ENCODE results near the gene KRT14. TPM values are rescaled to one million over a fixed set of nuclear protein-coding genes. Genes with fewer than 3 reads are reported as not detected.

The KRT14 gene
- total and polyA plus RNA-seq, 11 donors: 0.23 to 0.38 TPM; not detected in 9

DNA sequence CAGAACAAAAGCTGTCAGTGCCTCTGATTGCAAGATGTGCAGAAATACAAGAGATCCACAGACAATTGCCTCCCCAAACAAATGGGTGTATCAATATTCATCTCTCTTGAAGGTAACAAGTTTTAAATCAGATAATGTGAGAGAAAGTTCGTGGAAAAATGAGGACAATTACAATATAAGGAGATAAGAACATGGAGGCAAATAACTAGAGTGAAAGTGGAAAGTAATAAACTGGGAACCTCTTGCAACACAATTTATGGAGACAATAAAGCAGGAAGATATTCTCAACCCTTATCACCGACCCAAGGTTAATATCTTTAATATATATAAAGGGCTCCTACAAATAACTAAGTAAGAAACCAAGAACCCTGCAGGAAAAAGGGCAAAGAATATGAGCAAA is 44.3 kb downstream of the KRT14 start:
- H3K4me1 ChIP-seq: no peaks in the 10 kb centered on the region
- WGBS, 4 donors: 56 to 68% (median 62%) methylated on average over 2 of the region's 2 CpGs
- intact Hi-C loops (cut with DNase I): loop anchor here in 3 of 10 donors (10.0 kb wide), 3 partner anchors 638 to 738 kb away; no protein-coding TSS in a partner anchor

DNA sequence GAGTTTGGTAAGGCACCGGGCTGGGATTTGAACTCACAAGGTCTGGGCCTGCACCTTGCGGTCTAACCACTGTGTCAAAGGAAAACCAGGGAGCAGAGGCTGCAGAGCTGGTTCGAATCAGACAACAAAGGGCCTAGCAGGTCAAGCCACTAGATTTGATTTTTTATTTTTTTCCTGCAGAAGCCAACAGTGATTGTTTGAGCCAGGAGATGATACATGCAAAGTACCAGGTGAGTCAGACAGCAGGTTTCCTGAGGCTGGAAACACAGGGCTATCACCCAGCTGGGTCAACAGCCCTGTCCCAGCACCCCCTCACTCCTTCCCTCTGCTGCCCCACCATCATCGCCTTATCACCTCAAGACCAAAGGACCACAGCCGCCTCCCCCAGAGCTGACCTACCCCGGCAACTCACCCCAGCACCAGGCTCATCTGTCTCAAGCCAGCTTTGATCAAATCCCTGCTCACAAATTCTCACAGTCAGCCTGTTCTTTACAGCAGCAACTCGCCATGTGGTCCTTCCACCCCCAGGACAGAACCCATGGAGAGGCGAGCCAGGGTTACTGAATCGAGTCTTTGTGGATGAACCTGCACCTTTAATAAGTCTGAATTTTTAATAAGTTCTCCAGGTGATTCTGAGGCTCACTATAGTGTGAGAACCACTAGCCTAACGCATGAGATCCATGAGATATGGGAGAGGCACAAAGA is 45.6 kb downstream of the KRT14 start:
- Histone ChIP-seq H3K9me3 (no peaks in the 10 kb centered on the region), H3K27me3 (peaks cover 0 to 14% (median 2%) of the 10 kb centered on the region in 9 donors), H3K4me3 (no peak overlapping the region), H3K36me3 (no peaks in the 10 kb centered on the region), H3K27ac (no peak overlapping the region), H3K4me1 (no peaks in the 10 kb centered on the region)
- DNase-seq (no peak), ATAC-seq (no peak)
- TF ChIP-seq, protein P1, sequence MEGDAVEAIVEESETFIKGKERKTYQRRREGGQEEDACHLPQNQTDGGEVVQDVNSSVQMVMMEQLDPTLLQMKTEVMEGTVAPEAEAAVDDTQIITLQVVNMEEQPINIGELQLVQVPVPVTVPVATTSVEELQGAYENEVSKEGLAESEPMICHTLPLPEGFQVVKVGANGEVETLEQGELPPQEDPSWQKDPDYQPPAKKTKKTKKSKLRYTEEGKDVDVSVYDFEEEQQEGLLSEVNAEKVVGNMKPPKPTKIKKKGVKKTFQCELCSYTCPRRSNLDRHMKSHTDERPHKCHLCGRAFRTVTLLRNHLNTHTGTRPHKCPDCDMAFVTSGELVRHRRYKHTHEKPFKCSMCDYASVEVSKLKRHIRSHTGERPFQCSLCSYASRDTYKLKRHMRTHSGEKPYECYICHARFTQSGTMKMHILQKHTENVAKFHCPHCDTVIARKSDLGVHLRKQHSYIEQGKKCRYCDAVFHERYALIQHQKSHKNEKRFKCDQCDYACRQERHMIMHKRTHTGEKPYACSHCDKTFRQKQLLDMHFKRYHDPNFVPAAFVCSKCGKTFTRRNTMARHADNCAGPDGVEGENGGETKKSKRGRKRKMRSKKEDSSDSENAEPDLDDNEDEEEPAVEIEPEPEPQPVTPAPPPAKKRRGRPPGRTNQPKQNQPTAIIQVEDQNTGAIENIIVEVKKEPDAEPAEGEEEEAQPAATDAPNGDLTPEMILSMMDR (IDR thresholded peaks at IDR 0.05): no peak
- no peak for TF ChIP-seq POLR2A (IDR thresholded peaks at IDR 0.05)
- 67 to 80% (median 74%) methylated on average over 10 of the region's 10 CpGs for WGBS, 4 donors
- intact Hi-C loops (cut with DNase I): loop anchor here in 3 of 10 donors (10.0 kb wide), 3 partner anchors 636 to 736 kb away; no protein-coding TSS in a partner anchor

More for the DNA sequence above, 44.3 kb downstream of the KRT14 start:
- TF ChIP-seq, protein P1 (IDR thresholded peaks at IDR 0.05): no peak
- no peak for TF ChIP-seq POLR2A (IDR thresholded peaks at IDR 0.05)
- no peaks in the 10 kb centered on the region for H3K36me3 ChIP-seq
- no peak overlapping the region for H3K27ac ChIP-seq
- ATAC-seq: no peak
- peaks cover 0 to 9% (median 2%) of the 10 kb centered on the region in 9 donors for H3K27me3 ChIP-seq
- peaks cover 0 to 10% (median 1%) of the 10 kb centered on the region in 12 donors for H3K9me3 ChIP-seq
- no peak for DNase-seq
- no peak overlapping the region for H3K4me3 ChIP-seq

DNA sequence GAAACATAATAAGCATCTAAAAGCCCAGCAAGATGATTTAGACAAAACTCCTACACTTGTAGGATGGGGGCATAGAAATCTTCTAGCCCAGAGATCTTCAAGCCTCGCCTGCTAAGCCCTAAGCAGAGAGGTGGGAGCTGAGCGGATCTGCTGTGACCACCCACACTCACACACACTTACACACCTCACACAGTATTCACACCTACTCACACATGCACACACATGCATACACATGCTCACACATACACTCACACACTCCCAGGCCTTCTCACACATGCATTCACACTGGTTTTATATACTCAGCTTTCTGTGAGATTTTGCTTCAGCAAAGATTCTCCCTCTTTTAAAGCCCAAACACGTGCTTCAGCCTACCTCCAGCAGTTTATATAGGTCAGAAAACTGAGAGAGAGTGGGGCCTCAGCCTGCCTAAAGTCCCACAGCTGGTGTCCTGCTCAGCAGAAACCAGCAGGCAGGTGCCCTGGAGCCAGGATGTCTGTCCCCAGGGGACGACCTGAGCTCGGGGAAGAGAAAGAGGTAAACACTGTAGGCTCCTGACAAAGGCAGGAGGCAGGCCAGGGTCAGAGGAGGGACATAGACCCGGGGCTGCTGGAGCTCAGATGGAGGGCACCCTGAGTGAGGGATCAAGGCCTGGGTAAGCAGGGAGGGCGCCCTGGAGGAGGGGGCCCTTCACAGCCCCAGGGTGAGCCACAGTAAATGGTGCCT is 46.6 kb downstream of the KRT14 start:
- Histone ChIP-seq H3K9me3 (no peaks in the 10 kb centered on the region), H3K27me3 (peaks cover 0 to 21% (median 2%) of the 10 kb centered on the region in 9 donors), H3K4me1 (no peaks in the 10 kb centered on the region), H3K4me3 (no peak overlapping the region), H3K27ac (no peak overlapping the region), H3K36me3 (no peaks in the 10 kb centered on the region)
- no peak for ATAC-seq
- DNase-seq: no peak
- 64 to 70% (median 65%) methylated on average over 7 of the region's 7 CpGs for WGBS, 4 donors
- TF ChIP-seq, protein P1 (IDR thresholded peaks at IDR 0.05): no peak
- intact Hi-C loops (cut with DNase I): loop anchor here in 3 of 10 donors (10.0 kb wide), 3 partner anchors 635 to 735 kb away; no protein-coding TSS in a partner anchor

DNA sequence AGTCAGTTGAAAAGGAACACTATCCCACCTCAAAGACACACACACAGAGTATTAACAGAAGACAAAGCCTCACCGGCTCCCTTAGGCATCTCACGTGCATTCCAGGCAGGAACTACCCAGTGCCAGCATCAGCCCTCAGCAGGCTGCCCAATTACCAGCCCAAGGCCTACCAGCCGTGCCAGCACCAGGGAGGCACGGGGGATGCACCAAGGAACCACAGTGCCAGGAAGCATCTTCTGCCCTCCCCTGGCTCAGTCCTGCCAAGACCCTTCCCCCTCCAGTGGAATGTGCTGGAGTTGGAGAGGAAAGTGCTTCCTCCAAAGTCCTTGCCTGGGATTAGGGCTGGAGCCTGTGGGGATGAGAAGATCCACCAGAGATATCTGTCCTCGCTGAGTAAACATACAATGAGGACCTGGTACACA is 47.6 kb downstream of the KRT14 start:
- ATAC-seq (no peak), DNase-seq (peak in 1 of 5 donors; percentile 3)
- 61 to 82% (median 71%) methylated on average over 5 of the region's 5 CpGs for WGBS, 4 donors
- peaks cover 0 to 31% (median 7%) of the 10 kb centered on the region in 9 donors for H3K27me3 ChIP-seq
- H3K27ac ChIP-seq: no peak overlapping the region
- intact Hi-C loops (cut with DNase I): no loop called here
- TF ChIP-seq POLR2A (IDR thresholded peaks at IDR 0.05): no peak
- TF ChIP-seq, protein P1 (IDR thresholded peaks at IDR 0.05): no peak
- no peak overlapping the region for H3K4me3 ChIP-seq
- H3K9me3 ChIP-seq: no peaks in the 10 kb centered on the region
- H3K36me3 ChIP-seq: no peaks in the 10 kb centered on the region
- no peaks in the 10 kb centered on the region for H3K4me1 ChIP-seq

Measured in heart left ventricle (tissue), 16 donors.